Measurements from ENCODE around the gene GALNTL6.

GALNTL6 gene

GRCh38 chr4:172740434-172740833, 927.2 kb downstream of the GALNTL6 start:
- FAIRE-seq (no peak), DNase-seq (ENCODE audit: insufficient read length, low spot score) (no peak)
- TF ChIP-seq SPI1 (IDR thresholded peaks at IDR 0.05; ENCODE audit: low read depth, low read length) (no peak), POLR2AphosphoS5 (IDR thresholded peaks at IDR 0.05; ENCODE audit: low read depth, low read length) (no peak), TAF1 (IDR thresholded peaks at IDR 0.05; ENCODE audit: low read depth, low read length) (no peak), POU2F2 (IDR thresholded peaks at IDR 0.05; ENCODE audit: low read depth, low read length) (no peak), POLR2A (IDR thresholded peaks at IDR 0.05; ENCODE audit: low read depth, low read length) (no peak), PAX5 (IDR thresholded peaks at IDR 0.05; ENCODE audit: insufficient read depth, low read length, severe bottlenecking) (no peak)

DNA sequence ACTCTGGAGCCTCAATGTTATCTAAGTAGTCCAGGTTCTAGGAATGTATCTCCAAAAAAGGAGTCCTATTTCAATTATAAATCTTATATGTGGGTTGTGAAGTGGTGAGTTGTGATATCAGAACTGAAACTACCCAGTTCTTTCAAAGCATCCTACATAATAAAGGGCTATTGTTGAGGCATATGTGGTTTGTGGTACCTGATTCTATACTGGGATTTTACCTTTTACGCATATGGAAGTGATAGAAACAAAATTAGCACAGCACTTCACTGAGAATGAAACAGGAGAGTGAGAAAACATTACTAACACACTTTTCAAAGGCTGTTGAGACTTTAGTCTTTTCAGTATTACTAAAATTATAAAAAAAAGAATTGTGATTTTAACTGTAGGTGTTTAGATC, 937.7 kb downstream of the GALNTL6 start:
- TF ChIP-seq POLR2A (IDR thresholded peaks at IDR 0.05; ENCODE audit: low read depth, low read length) (no peak), POU2F2 (IDR thresholded peaks at IDR 0.05; ENCODE audit: low read depth, low read length) (no peak), SPI1 (IDR thresholded peaks at IDR 0.05; ENCODE audit: low read depth, low read length) (peak; percentile 34; the same call in 1 of the 2 replicates)
- no peak for DNase-seq (ENCODE audit: insufficient read length, low spot score)
- FAIRE-seq, result no peak

GRCh38 chr4:172751550-172751949, 938.3 kb downstream of the GALNTL6 start:
- TF ChIP-seq PAX5 (IDR thresholded peaks at IDR 0.05; ENCODE audit: insufficient read depth, low read length, severe bottlenecking), result no peak
- no peak for TF ChIP-seq POU2F2 (IDR thresholded peaks at IDR 0.05; ENCODE audit: low read depth, low read length)
- 0 out of 2 replicates have a peak, but pooled peaks have one; percentile 3 for TF ChIP-seq SPI1 (IDR thresholded peaks at IDR 0.05; ENCODE audit: low read depth, low read length)
- DNase-seq (ENCODE audit: insufficient read length, low spot score) (no peak), FAIRE-seq (no peak)

- no peak for DNase-seq (ENCODE audit: insufficient read length, low spot score)
- TF ChIP-seq POU2F2 (IDR thresholded peaks at IDR 0.05; ENCODE audit: low read depth, low read length), result no peak
- no peak for TF ChIP-seq PAX5 (IDR thresholded peaks at IDR 0.05; ENCODE audit: insufficient read depth, low read length, severe bottlenecking)
- TF ChIP-seq POLR2A (IDR thresholded peaks at IDR 0.05; ENCODE audit: low read depth, low read length), result no peak
- TF ChIP-seq SPI1 (IDR thresholded peaks at IDR 0.05; ENCODE audit: low read depth, low read length), result no peak
- TF ChIP-seq POLR2AphosphoS5 (IDR thresholded peaks at IDR 0.05; ENCODE audit: low read depth, low read length), result no peak
- TF ChIP-seq TAF1 (IDR thresholded peaks at IDR 0.05; ENCODE audit: low read depth, low read length), result no peak
- no peak for FAIRE-seq
These were observed 945.6 kb downstream of the GALNTL6 start for GRCh38 chr4:172758586-172759340.

DNA sequence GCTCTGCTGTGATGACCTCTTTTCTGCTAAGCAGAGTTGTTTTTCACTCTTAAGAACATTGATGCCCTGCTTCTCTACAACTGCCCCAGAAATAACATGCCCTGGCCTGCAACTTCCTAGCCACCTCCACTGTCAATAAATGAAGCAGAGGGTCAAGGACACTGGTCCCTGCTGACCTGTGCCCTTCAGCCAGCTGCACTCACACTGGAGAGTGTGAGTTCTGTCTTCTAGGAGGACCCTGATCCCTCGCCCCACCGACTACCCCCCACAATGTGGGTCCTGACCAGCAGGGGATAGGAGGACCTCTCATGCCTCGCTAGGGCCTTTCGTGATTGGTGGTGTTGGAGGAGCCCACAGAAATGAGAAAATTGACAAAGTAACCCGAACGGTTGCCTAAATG, 947.3 kb downstream of the GALNTL6 start:
- DNase-seq (ENCODE audit: insufficient read length, low spot score), result no peak
- no peak for FAIRE-seq
- TF ChIP-seq TAF1 (IDR thresholded peaks at IDR 0.05; ENCODE audit: low read depth, low read length), result no peak
- TF ChIP-seq POLR2A (IDR thresholded peaks at IDR 0.05; ENCODE audit: low read depth, low read length), result no peak
- TF ChIP-seq POLR2AphosphoS5 (IDR thresholded peaks at IDR 0.05; ENCODE audit: low read depth, low read length), result no peak
- TF ChIP-seq POU2F2 (IDR thresholded peaks at IDR 0.05; ENCODE audit: low read depth, low read length), result no peak
- TF ChIP-seq SPI1 (IDR thresholded peaks at IDR 0.05; ENCODE audit: low read depth, low read length), result no peak
- no peak for TF ChIP-seq PAX5 (IDR thresholded peaks at IDR 0.05; ENCODE audit: insufficient read depth, low read length, severe bottlenecking)

DNA sequence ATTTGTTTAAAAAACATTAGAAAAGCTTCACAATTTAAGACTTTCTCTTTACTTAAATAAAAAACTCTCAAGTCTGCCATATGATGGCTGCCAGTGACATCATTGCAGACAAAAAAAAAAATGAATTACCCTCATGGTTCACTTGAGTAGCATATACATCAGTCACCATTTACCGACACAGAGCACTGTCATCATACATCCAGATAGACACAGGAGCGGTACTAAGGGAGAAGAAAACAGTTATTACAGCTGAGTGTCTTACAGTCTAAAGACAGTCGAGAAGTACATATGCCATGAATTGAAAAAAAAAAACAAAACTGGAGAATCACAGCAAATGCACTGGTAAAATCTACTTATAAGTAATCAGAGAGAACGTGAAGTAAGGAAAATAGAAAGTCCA, 949.7 kb downstream of the GALNTL6 start:
- TF ChIP-seq POLR2A (IDR thresholded peaks at IDR 0.05; ENCODE audit: low read depth, low read length) (no peak), POU2F2 (IDR thresholded peaks at IDR 0.05; ENCODE audit: low read depth, low read length) (no peak), SPI1 (IDR thresholded peaks at IDR 0.05; ENCODE audit: low read depth, low read length) (no peak), POLR2AphosphoS5 (IDR thresholded peaks at IDR 0.05; ENCODE audit: low read depth, low read length) (no peak), PAX5 (IDR thresholded peaks at IDR 0.05; ENCODE audit: insufficient read depth, low read length, severe bottlenecking) (no peak), TAF1 (IDR thresholded peaks at IDR 0.05; ENCODE audit: low read depth, low read length) (no peak)
- FAIRE-seq (no peak), DNase-seq (ENCODE audit: insufficient read length, low spot score) (no peak)

DNA sequence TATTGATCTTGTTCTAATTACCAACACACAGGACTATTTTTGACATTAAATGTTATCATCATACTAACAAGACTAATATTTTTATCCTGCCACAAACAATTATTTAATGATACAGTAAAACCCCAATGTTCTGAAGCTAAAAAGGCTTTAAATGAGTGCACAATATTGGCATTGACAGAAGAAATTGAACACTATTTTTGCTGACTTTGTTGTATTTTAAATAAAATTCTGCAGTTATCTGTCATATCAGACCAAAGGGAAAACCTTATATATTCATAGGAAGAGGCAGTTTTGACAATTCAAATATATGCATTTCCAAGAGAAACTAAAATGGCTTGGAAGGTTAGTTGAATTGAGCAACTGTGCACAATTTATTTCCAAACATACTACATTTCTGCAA, 957.6 kb downstream of the GALNTL6 start:
- no peak for DNase-seq (ENCODE audit: insufficient read length, low spot score)
- no peak for FAIRE-seq
- TF ChIP-seq POLR2AphosphoS5 (IDR thresholded peaks at IDR 0.05; ENCODE audit: low read depth, low read length) (no peak), POLR2A (IDR thresholded peaks at IDR 0.05; ENCODE audit: low read depth, low read length) (no peak), PAX5 (IDR thresholded peaks at IDR 0.05; ENCODE audit: insufficient read depth, low read length, severe bottlenecking) (no peak), SPI1 (IDR thresholded peaks at IDR 0.05; ENCODE audit: low read depth, low read length) (no peak), POU2F2 (IDR thresholded peaks at IDR 0.05; ENCODE audit: low read depth, low read length) (no peak), TAF1 (IDR thresholded peaks at IDR 0.05; ENCODE audit: low read depth, low read length) (no peak)

GRCh38 chr4:172772781-172773180, 959.6 kb downstream of the GALNTL6 start:
- DNase-seq (ENCODE audit: insufficient read length, low spot score) (no peak), FAIRE-seq (no peak)
- TF ChIP-seq POLR2AphosphoS5 (IDR thresholded peaks at IDR 0.05; ENCODE audit: low read depth, low read length), result no peak
- no peak for TF ChIP-seq POU2F2 (IDR thresholded peaks at IDR 0.05; ENCODE audit: low read depth, low read length)
- TF ChIP-seq TAF1 (IDR thresholded peaks at IDR 0.05; ENCODE audit: low read depth, low read length), result no peak
- no peak for TF ChIP-seq POLR2A (IDR thresholded peaks at IDR 0.05; ENCODE audit: low read depth, low read length)
- no peak for TF ChIP-seq SPI1 (IDR thresholded peaks at IDR 0.05; ENCODE audit: low read depth, low read length)
- no peak for TF ChIP-seq PAX5 (IDR thresholded peaks at IDR 0.05; ENCODE audit: insufficient read depth, low read length, severe bottlenecking)

- FAIRE-seq (no peak), DNase-seq (ENCODE audit: insufficient read length, low spot score) (no peak)
- TF ChIP-seq TAF1 (IDR thresholded peaks at IDR 0.05; ENCODE audit: low read depth, low read length), result no peak
- no peak for TF ChIP-seq POLR2AphosphoS5 (IDR thresholded peaks at IDR 0.05; ENCODE audit: low read depth, low read length)
- TF ChIP-seq PAX5 (IDR thresholded peaks at IDR 0.05; ENCODE audit: insufficient read depth, low read length, severe bottlenecking), result no peak
- no peak for TF ChIP-seq SPI1 (IDR thresholded peaks at IDR 0.05; ENCODE audit: low read depth, low read length)
- TF ChIP-seq POLR2A (IDR thresholded peaks at IDR 0.05; ENCODE audit: low read depth, low read length), result no peak
- TF ChIP-seq POU2F2 (IDR thresholded peaks at IDR 0.05; ENCODE audit: low read depth, low read length), result no peak
These were observed 963.1 kb downstream of the GALNTL6 start for GRCh38 chr4:172776203-172776861.
